Esophagus muscularis mucosa (tissue), 4 donors: Measurements from ENCODE around the gene ARHGAP11A. TPM values are rescaled to one million over a fixed set of nuclear protein-coding genes. Genes with fewer than 3 reads are reported as not detected.

Experiments
- DNase-seq: peaks from one replicate; pipeline ENCODE4 v3.0.0-alpha.2; 2017; ENCODE audit errors: extremely low spot score
- H3K27ac ChIP-seq, 4 donors: fragments of 200-600 bp; sonication (generic); replicated peaks in 1 of 4; 1 replicate in 3 of 4; 2 replicates in 1 of 4; pipeline ENCODE4 v1.5.1; 2016 to 2019; ENCODE audit warnings: mild to moderate bottlenecking in 1 of 4
- H3K27me3 ChIP-seq, 4 donors: fragments of 200-600 bp; sonication (generic); one replicate each; pipeline versions ENCODE4 v1.5.1 to v1.6.0; 2016 to 2019
- H3K36me3 ChIP-seq, 4 donors: fragments of 200-600 bp; sonication (generic); one replicate each; pipeline ENCODE4 v1.5.1; 2016 to 2019
- H3K4me1 ChIP-seq, 4 donors: fragments of 200-600 bp; sonication (generic); one replicate each; pipeline ENCODE4 v1.5.1; 2016 to 2019
- H3K4me3 ChIP-seq, 4 donors: fragments of 200-600 bp; sonication (generic); 1 replicate in 2 of 4; 2 replicates in 2 of 4; pipeline ENCODE4 v1.5.1; 2016 to 2019; ENCODE audit warnings: mild to moderate bottlenecking in 4 of 4, moderate library complexity in 1 of 4
- H3K9me3 ChIP-seq, 4 donors: fragments of 200-600 bp; sonication (generic); 1 replicate in 3 of 4; 2 replicates in 1 of 4; pipeline ENCODE4 v1.5.1; 2016 to 2019
- EP300 ChIP-seq: sonication (generic); formaldehyde crosslinking; IDR thresholded peaks from one replicate; pipeline ENCODE4 v1.6.1; 2017; ENCODE audit warnings: antibody characterized with exemption
- POLR2A ChIP-seq: fragments of 450-650 bp; IDR thresholded peaks from one replicate; pipeline ENCODE4 v1.6.1; 2017; ENCODE audit warnings: antibody characterized with exemption, moderate library complexity, mild to moderate bottlenecking, low read depth
- POLR2AphosphoS5 ChIP-seq, 2 donors: sonication (generic); formaldehyde crosslinking; IDR thresholded peaks; one replicate each; pipeline ENCODE4 v1.6.1; 2017; ENCODE audit warnings: antibody characterized with exemption in 2 of 2
- WGBS: methylation state at CpG from one replicate; pipeline ENCODE4 v1.1.5; 2018; 5-methylcytosine and 5-hydroxymethylcytosine counted together
- intact Hi-C: fragments of 100-400 bp; cut with DNase I; formaldehyde crosslinking; loops from one replicate; pipeline ENCODE4 v1.15.1; 2023
- total RNA-seq, 4 donors: library from RNA; depleted of rRNA; stranded (reverse); fragments of >200 nt; gene quantifications; one replicate each; pipeline versions ENCODE4 v1.1.0 to v1.2.1, GENCODE V29; 2016
- TF ChIP-seq, protein P1 (sequence below), 3 experiments: fragments of 200-600 bp in 2 of 3; fragments of 450-650 bp in 1 of 3; sonication (generic) in 2 of 3; IDR thresholded peaks; one replicate each; pipeline ENCODE4 v1.5.1; 2017 to 2019; ENCODE audit warnings: antibody characterized with exemption in 3 of 3, mild to moderate bottlenecking in 2 of 3, moderate library complexity in 1 of 3

Gene ARHGAP11A
- total RNA-seq, 4 donors from 2014 or later, result 0.78 to 1.3 (median 0.91) TPM

DNA sequence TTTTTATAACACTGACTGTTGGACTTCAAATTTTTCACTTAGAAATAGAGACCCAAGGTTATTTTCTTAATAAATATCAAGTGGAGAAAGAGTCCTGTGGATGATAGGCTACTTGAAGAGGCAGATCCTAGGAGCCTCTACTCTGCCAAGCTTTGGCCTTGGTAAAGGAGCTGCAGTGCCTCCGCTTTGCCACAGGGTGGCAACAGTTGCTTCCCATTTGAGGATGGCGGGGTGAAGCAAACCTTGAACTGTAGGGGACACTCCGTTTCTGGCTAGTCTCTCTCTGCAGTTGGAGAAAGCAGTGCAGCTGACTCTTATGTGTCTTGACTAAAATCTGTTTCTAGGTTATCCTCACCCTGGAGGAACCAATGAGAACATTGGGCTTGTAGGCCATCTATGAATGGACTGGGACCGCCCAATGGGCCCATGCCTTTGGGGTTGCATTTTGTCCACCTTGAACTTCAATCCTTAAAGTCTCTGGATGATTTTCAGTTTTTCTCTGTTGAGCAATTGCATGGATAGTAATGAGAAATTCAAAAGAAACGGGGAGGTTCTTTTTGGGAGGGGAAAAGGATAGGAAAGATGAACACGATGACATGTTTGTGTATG, 36.0 kb downstream of the ARHGAP11A start:
- DNase-seq, result no peak

GRCh38 chr15:32652178-32652577, 36.9 kb downstream of the ARHGAP11A start:
- intact Hi-C loops, result loop anchor here (10.0 kb wide), 1 partner anchor 483 kb away; no protein-coding TSS in a partner anchor
- no peaks in the 10 kb centered on the region for H3K9me3 ChIP-seq
- no peaks in the 10 kb centered on the region for H3K36me3 ChIP-seq
- TF ChIP-seq, protein P1, sequence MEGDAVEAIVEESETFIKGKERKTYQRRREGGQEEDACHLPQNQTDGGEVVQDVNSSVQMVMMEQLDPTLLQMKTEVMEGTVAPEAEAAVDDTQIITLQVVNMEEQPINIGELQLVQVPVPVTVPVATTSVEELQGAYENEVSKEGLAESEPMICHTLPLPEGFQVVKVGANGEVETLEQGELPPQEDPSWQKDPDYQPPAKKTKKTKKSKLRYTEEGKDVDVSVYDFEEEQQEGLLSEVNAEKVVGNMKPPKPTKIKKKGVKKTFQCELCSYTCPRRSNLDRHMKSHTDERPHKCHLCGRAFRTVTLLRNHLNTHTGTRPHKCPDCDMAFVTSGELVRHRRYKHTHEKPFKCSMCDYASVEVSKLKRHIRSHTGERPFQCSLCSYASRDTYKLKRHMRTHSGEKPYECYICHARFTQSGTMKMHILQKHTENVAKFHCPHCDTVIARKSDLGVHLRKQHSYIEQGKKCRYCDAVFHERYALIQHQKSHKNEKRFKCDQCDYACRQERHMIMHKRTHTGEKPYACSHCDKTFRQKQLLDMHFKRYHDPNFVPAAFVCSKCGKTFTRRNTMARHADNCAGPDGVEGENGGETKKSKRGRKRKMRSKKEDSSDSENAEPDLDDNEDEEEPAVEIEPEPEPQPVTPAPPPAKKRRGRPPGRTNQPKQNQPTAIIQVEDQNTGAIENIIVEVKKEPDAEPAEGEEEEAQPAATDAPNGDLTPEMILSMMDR (IDR thresholded peaks at IDR 0.05), result no peak
- no peak for TF ChIP-seq EP300
- TF ChIP-seq POLR2AphosphoS5 (IDR thresholded peaks at IDR 0.05), result no peak
- TF ChIP-seq POLR2A, result no peak
- H3K4me1 ChIP-seq, result peaks cover 0 to 23% (median 3%) of the 10 kb centered on the region in 4 donors
- 74% methylated on average over 3 of the region's 3 CpGs for WGBS
- H3K27ac ChIP-seq, result no peak overlapping the region
- no peak for DNase-seq
- no peaks in the 10 kb centered on the region for H3K27me3 ChIP-seq
- no peak overlapping the region for H3K4me3 ChIP-seq

More for the DNA sequence above, 36.0 kb downstream of the ARHGAP11A start:
- no peaks in the 10 kb centered on the region for H3K9me3 ChIP-seq
- no peaks in the 10 kb centered on the region for H3K27me3 ChIP-seq
- H3K4me3 ChIP-seq, result no peak overlapping the region
- TF ChIP-seq POLR2A (no peak), POLR2AphosphoS5 (IDR thresholded peaks at IDR 0.05) (no peak), EP300 (no peak)
- TF ChIP-seq, protein P1 (IDR thresholded peaks at IDR 0.05), result peak; percentile 76 to 94 (median 83)
- H3K27ac ChIP-seq, result no peak overlapping the region
- peaks cover 0 to 23% (median 3%) of the 10 kb centered on the region in 4 donors for H3K4me1 ChIP-seq
- no peaks in the 10 kb centered on the region for H3K36me3 ChIP-seq
- WGBS, result 50% methylated on average over 6 of the region's 6 CpGs
- intact Hi-C loops, result loop anchor here (10.0 kb wide), 1 partner anchor 483 kb away; no protein-coding TSS in a partner anchor

- intact Hi-C loops, result loop anchor here (5.0 to 10.0 kb wide), 2 partner anchors 341 to 479 kb away; no protein-coding TSS in a partner anchor
- H3K27ac ChIP-seq, result no peak overlapping the region
- H3K27me3 ChIP-seq, result peaks cover 0 to 3% (median 0%) of the 10 kb centered on the region in 4 donors
- H3K4me1 ChIP-seq, result peaks cover 0 to 33% (median 20%) of the 10 kb centered on the region in 4 donors
- H3K9me3 ChIP-seq, result no peaks in the 10 kb centered on the region
- no peak overlapping the region for H3K4me3 ChIP-seq
- H3K36me3 ChIP-seq, result no peaks in the 10 kb centered on the region
- TF ChIP-seq POLR2AphosphoS5 (IDR thresholded peaks at IDR 0.05), result no peak
- no peak for TF ChIP-seq POLR2A
- TF ChIP-seq, protein P1 (IDR thresholded peaks at IDR 0.05), result no peak
- no peak for TF ChIP-seq EP300
- no peak for DNase-seq
- WGBS, result 65% methylated on average over 4 of the region's 4 CpGs
These were observed 40.8 kb downstream of the ARHGAP11A start for GRCh38 chr15:32656091-32656490.

DNA sequence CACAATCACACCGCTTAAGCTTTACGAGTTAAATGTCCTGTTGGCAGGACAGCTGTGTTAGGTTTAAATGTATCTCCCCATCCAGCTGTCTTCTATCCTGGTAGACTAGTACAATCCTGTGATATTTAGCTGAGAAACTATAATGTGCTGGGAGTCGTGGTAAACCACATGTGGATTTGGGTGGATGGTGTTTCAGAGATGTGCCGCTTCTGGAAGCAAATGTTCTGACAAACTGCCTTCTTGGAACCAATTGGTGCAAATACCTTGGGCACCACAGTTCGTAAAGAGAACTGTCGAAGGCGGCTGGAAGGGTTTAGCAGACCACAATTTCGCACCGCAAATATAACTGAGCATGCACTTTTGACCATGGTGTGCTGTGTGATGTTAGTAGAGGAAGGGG, 41.2 kb downstream of the ARHGAP11A start:
- Histone ChIP-seq H3K27me3 (peaks cover 0 to 3% (median 0%) of the 10 kb centered on the region in 4 donors), H3K9me3 (no peaks in the 10 kb centered on the region), H3K36me3 (no peaks in the 10 kb centered on the region), H3K27ac (no peak overlapping the region), H3K4me1 (peaks cover 0 to 29% (median 20%) of the 10 kb centered on the region in 4 donors), H3K4me3 (no peak overlapping the region)
- DNase-seq, result no peak
- 92% methylated on average over 9 of the region's 9 CpGs for WGBS
- TF ChIP-seq POLR2A, result no peak
- no peak for TF ChIP-seq EP300
- TF ChIP-seq, protein P1 (IDR thresholded peaks at IDR 0.05), result no peak
- no peak for TF ChIP-seq POLR2AphosphoS5 (IDR thresholded peaks at IDR 0.05)
- intact Hi-C loops, result loop anchor here (5.0 to 10.0 kb wide), 2 partner anchors 341 to 478 kb away; no protein-coding TSS in a partner anchor
